HepG2 (cell line): ENCODE results near the gene LAIR1. TPM values are rescaled to one million over a fixed set of nuclear protein-coding genes. Genes with fewer than 3 reads are reported as not detected.
"Not testable (repeated sequence)": the region's sequence is repeated elsewhere in the genome, so short reads cannot be mapped to it uniquely, and the experiment has no call there.

Experiments used
- ATAC-seq: fragments of 200-7000 bp; cut with Tn5 transposase; 3 replicates; pipeline ENCODE4 v1.9.1; 2020; ENCODE audit warnings: mild to moderate bottlenecking, moderate library complexity
- BruUV-seq: library from RNA; stranded (reverse); fragments of 400-500 nt; replicated peaks from 2 replicates; lab custom pipeline; 2021; lab: Mats Ljungman, UMichigan
- CTCF ChIA-PET: fragments of 300-600 bp; formaldehyde crosslinking; extraction: SDS; loops from one replicate; lab custom pipeline; 2021; ENCODE audit warnings: low total read pairs, inconsistent platforms, low intra/inter-chr PET ratio; lab: Yijun Ruan, JAX
- POLR2A ChIA-PET: fragments of 350-600 bp; sonication (Branson Sonifier 250); formaldehyde crosslinking; loops from one replicate; lab custom pipeline; 2020; ENCODE audit warnings: antibody characterized with exemption, inconsistent platforms; lab: Yijun Ruan, JAX
- DNase-seq: peaks from one replicate; pipeline ENCODE4 v3.0.0-alpha.2; 2015; ENCODE audit warnings: low spot score
- FAIRE-seq: peaks from 3 replicates; lab custom pipeline; 2011; peaks lifted over from hg19 to GRCh38; lab: Jason Lieb, UNC
- H2AFZ ChIP-seq: one replicate; pipeline ENCODE4 v1.6.1; 2011; ENCODE audit warnings: low read length, inconsistent platforms
- H3K27ac ChIP-seq: fragments of 300-600 bp; 3 replicates; pipeline ENCODE4 v1.8.0; 2011; ENCODE audit warnings: mixed run types, mild to moderate bottlenecking, mixed read lengths, low read length, inconsistent platforms; ENCODE audit not compliant: insufficient read depth; ENCODE audit errors: extremely low read length
- H3K27me3 ChIP-seq, 2 experiments: fragments of 200-600 bp in 1 of 2; 2 replicates in 1 of 2; 3 replicates in 1 of 2; pipeline versions ENCODE4 v1.6.0 to v1.8.0; 2011; ENCODE audit warnings: low read length in 2 of 2, mild to moderate bottlenecking in 2 of 2, moderate library complexity in 2 of 2, inconsistent platforms in 1 of 2; ENCODE audit not compliant: insufficient read depth in 2 of 2, control insufficient read depth in 1 of 2
- H3K36me3 ChIP-seq, 2 experiments: fragments of 200-600 bp in 1 of 2; replicated peaks in 1 of 2; 2 replicates in 1 of 2; 3 replicates in 1 of 2; pipeline versions ENCODE4 v1.5.1 to v1.8.0; 2011; ENCODE audit warnings: low read length in 2 of 2, inconsistent platforms in 1 of 2; ENCODE audit not compliant: insufficient read depth in 2 of 2, control insufficient read depth in 1 of 2
- H3K4me1 ChIP-seq: 2 replicates; pipeline ENCODE4 v1.5.1; 2012; ENCODE audit warnings: low read length, inconsistent platforms; ENCODE audit not compliant: insufficient read depth
- H3K4me2 ChIP-seq: 2 replicates; pipeline ENCODE4 v1.6.0; 2011; ENCODE audit warnings: low read depth, low read length, inconsistent platforms
- H3K4me3 ChIP-seq, 3 experiments: fragments of 200-600 bp in 1 of 3; sonication (generic), shearing (Covaris generic) in 1 of 3; replicated peaks in 1 of 3; 2 replicates each; pipeline ENCODE4 v1.5.1; 2011 to 2016; ENCODE audit warnings: low read length in 3 of 3, inconsistent platforms in 2 of 3, low read depth in 2 of 3, mild to moderate bottlenecking in 2 of 3, control low read depth in 1 of 3, mixed read lengths in 1 of 3; ENCODE audit not compliant: insufficient read depth in 1 of 3
- H3K79me2 ChIP-seq: one replicate; pipeline ENCODE4 v1.6.1; 2011; ENCODE audit warnings: low read length, inconsistent platforms; ENCODE audit not compliant: insufficient read depth
- H3K9ac ChIP-seq: 2 replicates; pipeline ENCODE4 v1.6.0; 2011; ENCODE audit warnings: mild to moderate bottlenecking, low read depth, low read length, inconsistent platforms; ENCODE audit not compliant: insufficient read depth
- H3K9me3 ChIP-seq: 2 replicates; pipeline ENCODE4 v1.5.1; 2012; ENCODE audit warnings: mild to moderate bottlenecking, low read length
- H4K20me1 ChIP-seq: 2 replicates; pipeline ENCODE4 v1.6.0; 2011; ENCODE audit warnings: inconsistent platforms, mild to moderate bottlenecking, low read length, moderate library complexity; ENCODE audit not compliant: insufficient read depth
- ATF2 ChIP-seq: sonication (generic); formaldehyde crosslinking; IDR thresholded peaks from 2 replicates; pipeline ENCODE4 v1.4.0; 2020; ENCODE audit warnings: missing genetic modification reagents
- BCL6 ChIP-seq: IDR thresholded peaks from 2 replicates; pipeline ENCODE4 v1.6.1; 2016; ENCODE audit warnings: missing genetic modification reagents, missing compliant biosample characterization
- HOXA3 ChIP-seq: sonication (generic); formaldehyde crosslinking; IDR thresholded peaks from 2 replicates; pipeline ENCODE4 v1.5.0; 2020; ENCODE audit warnings: missing genetic modification reagents
- KDM4B ChIP-seq: sonication (generic); formaldehyde crosslinking; IDR thresholded peaks from 2 replicates; pipeline ENCODE4 v1.4.0; 2020; ENCODE audit warnings: missing genetic modification reagents
- NPAS2 ChIP-seq: sonication (generic); formaldehyde crosslinking; IDR thresholded peaks from 2 replicates; pipeline ENCODE4 v1.8.0; 2022; ENCODE audit warnings: mild to moderate bottlenecking, missing genetic modification reagents, borderline replicate concordance
- SKIL ChIP-seq: sonication (generic); formaldehyde crosslinking; IDR thresholded peaks from 2 replicates; pipeline ENCODE4 v1.8.0; 2022; ENCODE audit warnings: missing genetic modification reagents, mild to moderate bottlenecking, moderate library complexity, borderline replicate concordance
- WGBS: methylation state at CpG from one replicate; pipeline ENCODE4 v1.1.6; 2017; ENCODE audit warnings: low lambda C conversion rate; 5-methylcytosine and 5-hydroxymethylcytosine counted together
- in situ Hi-C: cut with HindIII; loops from 2 replicates; pipeline ENCODE4 v1.10.0; 2017; ENCODE audit warnings: low pct_unique_long_range_greater_than_20kb; ENCODE audit not compliant: extremely low pct_ligation_motif_present
- intact Hi-C: fragments of 100-400 bp; cut with micrococcal nuclease; formaldehyde crosslinking; loops from one replicate; pipeline ENCODE4 v1.10.0; 2022; ENCODE audit not compliant: unreplicated experiment
- polyA plus RNA-seq, 8 experiments: library from polyadenylated mRNA; depleted of rRNA in 3 of 8; stranded (reverse) in 7 of 8; unstranded in 1 of 8; fragments of >200 nt; fragmentation: Illumina TruSeq in 4 of 8; extraction: Trizol in 4 of 8; gene quantifications; 2 replicates each; pipeline versions ENCODE4 v1.2.1 to v1.2.3, GENCODE V29; 2011 to 2016; ENCODE audit warnings: low read depth in 4 of 8, missing spikeins in 1 of 8, mixed read lengths in 1 of 8; ENCODE audit not compliant: insufficient read depth in 1 of 8
- total RNA-seq, 5 experiments: library from RNA; depleted of rRNA; stranded (reverse); fragments of >200 nt; fragmentation: Illumina TruSeq; extraction: Trizol; gene quantifications; 2 replicates each; pipeline ENCODE4 v1.2.3, GENCODE V29; 2016; ENCODE audit warnings: low read depth in 1 of 5
- TF ChIP-seq, protein P1 (sequence below), 2 experiments: IDR thresholded peaks; 2 replicates each; pipeline ENCODE4 v1.6.1; 2011 to 2012; ENCODE audit warnings: low read length in 2 of 2, borderline replicate concordance in 1 of 2, low read depth in 1 of 2, mild to moderate bottlenecking in 1 of 2, moderate library complexity in 1 of 2
- TF ChIP-seq, protein P2 (sequence below): sonication (generic); formaldehyde crosslinking; IDR thresholded peaks from 2 replicates; pipeline ENCODE4 v1.4.0; 2020; ENCODE audit warnings: missing genetic modification reagents

The LAIR1 gene
- total and polyA plus RNA-seq, 2 of the 13 experiments (the other 11 are each of a cell fraction or from before 2014, with no cell fraction given), result 0.75 to 1.2 TPM

DNA sequence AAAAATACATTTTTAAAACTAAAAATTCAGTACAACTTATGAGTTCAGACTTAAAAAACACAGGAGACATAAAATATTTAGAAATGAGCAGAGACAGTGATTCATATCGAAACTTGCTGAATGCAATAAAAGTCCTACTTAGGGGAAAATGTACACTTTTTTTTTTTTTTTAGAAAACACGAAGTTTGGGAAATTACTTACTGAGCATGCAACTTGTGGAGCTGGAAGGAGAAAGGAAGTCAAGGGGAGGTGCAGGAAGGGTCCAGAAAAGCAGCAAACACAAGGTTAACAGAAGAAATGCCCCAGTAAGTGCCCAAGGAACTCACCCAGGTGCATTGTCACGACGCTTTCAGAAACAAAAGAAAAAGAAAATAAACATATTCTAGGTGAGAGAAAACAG, 18.6 kb upstream of the LAIR1 start (continued):
- TF ChIP-seq, protein P1, sequence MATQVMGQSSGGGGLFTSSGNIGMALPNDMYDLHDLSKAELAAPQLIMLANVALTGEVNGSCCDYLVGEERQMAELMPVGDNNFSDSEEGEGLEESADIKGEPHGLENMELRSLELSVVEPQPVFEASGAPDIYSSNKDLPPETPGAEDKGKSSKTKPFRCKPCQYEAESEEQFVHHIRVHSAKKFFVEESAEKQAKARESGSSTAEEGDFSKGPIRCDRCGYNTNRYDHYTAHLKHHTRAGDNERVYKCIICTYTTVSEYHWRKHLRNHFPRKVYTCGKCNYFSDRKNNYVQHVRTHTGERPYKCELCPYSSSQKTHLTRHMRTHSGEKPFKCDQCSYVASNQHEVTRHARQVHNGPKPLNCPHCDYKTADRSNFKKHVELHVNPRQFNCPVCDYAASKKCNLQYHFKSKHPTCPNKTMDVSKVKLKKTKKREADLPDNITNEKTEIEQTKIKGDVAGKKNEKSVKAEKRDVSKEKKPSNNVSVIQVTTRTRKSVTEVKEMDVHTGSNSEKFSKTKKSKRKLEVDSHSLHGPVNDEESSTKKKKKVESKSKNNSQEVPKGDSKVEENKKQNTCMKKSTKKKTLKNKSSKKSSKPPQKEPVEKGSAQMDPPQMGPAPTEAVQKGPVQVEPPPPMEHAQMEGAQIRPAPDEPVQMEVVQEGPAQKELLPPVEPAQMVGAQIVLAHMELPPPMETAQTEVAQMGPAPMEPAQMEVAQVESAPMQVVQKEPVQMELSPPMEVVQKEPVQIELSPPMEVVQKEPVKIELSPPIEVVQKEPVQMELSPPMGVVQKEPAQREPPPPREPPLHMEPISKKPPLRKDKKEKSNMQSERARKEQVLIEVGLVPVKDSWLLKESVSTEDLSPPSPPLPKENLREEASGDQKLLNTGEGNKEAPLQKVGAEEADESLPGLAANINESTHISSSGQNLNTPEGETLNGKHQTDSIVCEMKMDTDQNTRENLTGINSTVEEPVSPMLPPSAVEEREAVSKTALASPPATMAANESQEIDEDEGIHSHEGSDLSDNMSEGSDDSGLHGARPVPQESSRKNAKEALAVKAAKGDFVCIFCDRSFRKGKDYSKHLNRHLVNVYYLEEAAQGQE (IDR thresholded peaks at IDR 0.05; ENCODE audit: borderline replicate concordance in 1 of 2, low read depth in 1 of 2, low read length in 2 of 2), result no peak
- TF ChIP-seq KDM4B (CRISPR knock-in tag) (no peak), NPAS2 (CRISPR knock-in tag) (no peak), HOXA3 (CRISPR knock-in tag) (no peak), BCL6 (CRISPR knock-in tag) (no peak), SKIL (CRISPR knock-in tag) (no peak), ATF2 (CRISPR knock-in tag) (no peak)
- TF ChIP-seq, protein P2, sequence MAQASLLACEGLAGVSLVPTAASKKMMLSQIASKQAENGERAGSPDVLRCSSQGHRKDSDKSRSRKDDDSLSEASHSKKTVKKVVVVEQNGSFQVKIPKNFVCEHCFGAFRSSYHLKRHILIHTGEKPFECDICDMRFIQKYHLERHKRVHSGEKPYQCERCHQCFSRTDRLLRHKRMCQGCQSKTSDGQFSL (CRISPR knock-in tag), result no peak

DNA sequence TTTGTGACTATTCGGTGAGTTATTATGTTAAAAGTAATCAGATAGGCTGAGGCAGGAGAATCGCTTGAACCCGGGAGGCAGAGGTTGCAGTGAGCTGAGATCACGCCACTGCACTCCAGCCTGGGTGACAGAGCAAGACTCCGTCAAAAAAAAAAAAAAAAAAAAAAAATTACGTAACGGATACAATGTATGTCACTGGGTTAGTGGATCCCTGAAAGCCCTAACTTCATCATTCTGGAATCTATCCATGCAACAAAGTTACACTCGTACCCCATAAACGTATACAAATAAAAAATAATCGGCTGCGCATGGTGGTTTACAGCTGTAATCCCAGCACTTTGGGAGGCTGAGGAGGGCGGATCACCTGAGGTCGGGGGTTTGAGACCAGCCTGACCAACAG, 17.3 kb upstream of the LAIR1 start:
- H2AFZ ChIP-seq, ATAC-seq, DNase-seq, BruUV-seq, H3K4me3 ChIP-seq, H3K79me2 ChIP-seq, POLR2A ChIA-PET, H3K4me1 ChIP-seq, H3K9ac ChIP-seq, intact Hi-C loops, CTCF ChIA-PET, H3K27ac ChIP-seq, H3K9me3 ChIP-seq, FAIRE-seq, H3K4me2 ChIP-seq, in situ Hi-C loops, H3K36me3 ChIP-seq, H4K20me1 ChIP-seq: not testable (repeated sequence)
- 45% methylated on average over 13 of the region's 13 CpGs for WGBS
- peaks cover 0 to 12% of the 10 kb centered on the region in 2 experiments; a peak in 1 of 5 replicates for H3K27me3 ChIP-seq
